Sigmoid colon (tissue), 7 donors: ENCODE measurements around the gene PHF8. TPM values are rescaled to one million over a fixed set of nuclear protein-coding genes. Genes with fewer than 3 reads are reported as not detected.

Experiments used
- DNase-seq: peaks from one replicate; pipeline ENCODE4 v3.0.0-alpha.2; 2019
- H3K27ac ChIP-seq, 4 donors: fragments of 200-600 bp; sonication (generic); one replicate each; pipeline ENCODE4 v1.5.1; 2016 to 2019; ENCODE audit warnings: mild to moderate bottlenecking in 1 of 4
- H3K27me3 ChIP-seq, 3 donors: fragments of 200-600 bp; sonication (generic); one replicate each; pipeline ENCODE4 v1.5.1; 2019; ENCODE audit warnings: mild to moderate bottlenecking in 1 of 3
- H3K36me3 ChIP-seq, 4 donors: fragments of 200-600 bp; sonication (generic); one replicate each; pipeline ENCODE4 v1.5.1; 2016 to 2019
- H3K4me1 ChIP-seq, 4 donors: fragments of 200-600 bp; sonication (generic); one replicate each; pipeline ENCODE4 v1.5.1; 2017 to 2019
- H3K4me3 ChIP-seq, 4 donors: fragments of 200-600 bp; sonication (generic); one replicate each; pipeline ENCODE4 v1.5.1; 2017 to 2019; ENCODE audit warnings: mild to moderate bottlenecking in 2 of 4, moderate library complexity in 1 of 4
- H3K9me3 ChIP-seq, 4 donors: fragments of 200-600 bp in 3 of 4; sonication (generic) in 3 of 4; one replicate each; pipeline versions ENCODE4 v1.5.1 to v1.6.1; 2013 to 2019
- CTCF ChIP-seq, 4 experiments: fragments of 450-650 bp in 3 of 4; fragments of 200-600 bp in 1 of 4; IDR thresholded peaks; one replicate each; pipeline ENCODE4 v1.5.1; 2016 to 2019; ENCODE audit warnings: antibody characterized with exemption in 4 of 4, mild to moderate bottlenecking in 3 of 4, moderate library complexity in 2 of 4
- EP300 ChIP-seq, 4 donors: sonication (generic); formaldehyde crosslinking; IDR thresholded peaks; one replicate each; pipeline ENCODE4 v1.6.1; 2017; ENCODE audit warnings: antibody characterized with exemption in 4 of 4
- POLR2A ChIP-seq, 2 donors: fragments of 450-650 bp; IDR thresholded peaks; one replicate each; pipeline ENCODE4 v1.6.1; 2016; ENCODE audit warnings: antibody characterized with exemption in 2 of 2, mild to moderate bottlenecking in 2 of 2, moderate library complexity in 2 of 2
- POLR2AphosphoS5 ChIP-seq, 4 donors: sonication (generic); formaldehyde crosslinking; IDR thresholded peaks; one replicate each; pipeline ENCODE4 v1.6.1; 2017; ENCODE audit warnings: antibody characterized with exemption in 4 of 4
- WGBS, 2 donors: extraction: QIAGEN DNeasy Blood & Tissue Kit; methylation state at CpG; one replicate each; pipeline ENCODE4 v1.1.7; 2013; 5-methylcytosine and 5-hydroxymethylcytosine counted together
- intact Hi-C: fragments of 100-400 bp; cut with DNase I; formaldehyde crosslinking; loops from one replicate; pipeline ENCODE4 v1.15.1; 2023
- polyA plus RNA-seq, 3 donors: library from polyadenylated mRNA; stranded (reverse); fragments of 200-250 nt; gene quantifications; one replicate each; pipeline ENCODE4 v1.2.3, GENCODE V29; 2013
- total RNA-seq, 4 donors: library from RNA; depleted of rRNA; stranded (reverse); fragments of >200 nt; gene quantifications; one replicate each; pipeline ENCODE4 v1.1.0, GENCODE V29; 2016
- donor health status: healthy with polysubstance abuse.
- donor health status: Bipolar disorder and iron deficiency.
- donor health status: healthy.

The PHF8 gene
- total and polyA plus RNA-seq, 7 donors, result 4.4 to 44.9 (median 15.3) TPM

GRCh38 chrX:54024350-54024749 lies 19.9 kb downstream of the PHF8 start:
- TF ChIP-seq EP300 (IDR thresholded peaks at IDR 0.05) (no peak), POLR2A (IDR thresholded peaks at IDR 0.05) (no peak), CTCF (IDR thresholded peaks at IDR 0.05) (no peak), POLR2AphosphoS5 (IDR thresholded peaks at IDR 0.05) (no peak)
- no peak overlapping the region for H3K4me3 ChIP-seq
- H3K36me3 ChIP-seq, result peaks cover 0 to 32% (median 0%) of the 10 kb centered on the region in 4 donors
- DNase-seq, result no peak
- WGBS, 2 donors, result 95 to 96% methylated on average over 5 of the region's 5 CpGs
- H3K27me3 ChIP-seq, result no peaks in the 10 kb centered on the region
- no peak overlapping the region for H3K27ac ChIP-seq
- no peaks in the 10 kb centered on the region for H3K4me1 ChIP-seq
- no peaks in the 10 kb centered on the region for H3K9me3 ChIP-seq
- intact Hi-C loops, result no loop called here

GRCh38 chrX:54012830-54013500 lies 31.3 kb downstream of the PHF8 start:
- Histone ChIP-seq H3K27ac (no peak overlapping the region), H3K27me3 (no peaks in the 10 kb centered on the region), H3K9me3 (no peaks in the 10 kb centered on the region), H3K36me3 (peaks cover 0 to 37% (median 7%) of the 10 kb centered on the region in 4 donors), H3K4me1 (no peaks in the 10 kb centered on the region), H3K4me3 (no peak overlapping the region)
- no peak for DNase-seq
- no peak for TF ChIP-seq CTCF (IDR thresholded peaks at IDR 0.05)
- TF ChIP-seq POLR2AphosphoS5 (IDR thresholded peaks at IDR 0.05), result no peak
- intact Hi-C loops, result no loop called here
- WGBS, 2 donors, result 97% methylated on average over 1 of the region's 1 CpG

GRCh38 chrX:54007682-54008081 lies 36.6 kb downstream of the PHF8 start:
- H3K36me3 ChIP-seq, result peaks cover 0 to 9% (median 3%) of the 10 kb centered on the region in 4 donors
- DNase-seq, result no peak
- WGBS, 2 donors, result 90 to 95% methylated on average over 4 of the region's 4 CpGs
- intact Hi-C loops, result no loop called here
- TF ChIP-seq POLR2A (IDR thresholded peaks at IDR 0.05), result no peak
- TF ChIP-seq EP300 (IDR thresholded peaks at IDR 0.05), result no peak
- no peak for TF ChIP-seq CTCF (IDR thresholded peaks at IDR 0.05)
- TF ChIP-seq POLR2AphosphoS5 (IDR thresholded peaks at IDR 0.05), result no peak
- H3K9me3 ChIP-seq, result no peaks in the 10 kb centered on the region
- no peaks in the 10 kb centered on the region for H3K27me3 ChIP-seq
- H3K4me1 ChIP-seq, result no peaks in the 10 kb centered on the region
- H3K4me3 ChIP-seq, result no peak overlapping the region
- H3K27ac ChIP-seq, result no peak overlapping the region

GRCh38 chrX:53997724-53998123 lies 46.5 kb downstream of the PHF8 start:
- H3K9me3 ChIP-seq, result no peaks in the 10 kb centered on the region
- WGBS, 2 donors, result 18 to 77% methylated on average over 2 of the region's 2 CpGs
- no peaks in the 10 kb centered on the region for H3K4me1 ChIP-seq
- TF ChIP-seq CTCF (IDR thresholded peaks at IDR 0.05) (no peak), POLR2AphosphoS5 (IDR thresholded peaks at IDR 0.05) (no peak), POLR2A (IDR thresholded peaks at IDR 0.05) (no peak), EP300 (IDR thresholded peaks at IDR 0.05) (no peak)
- no peaks in the 10 kb centered on the region for H3K27me3 ChIP-seq
- H3K36me3 ChIP-seq, result peaks cover 4 to 59% (median 11%) of the 10 kb centered on the region in 4 donors
- H3K4me3 ChIP-seq, result no peak overlapping the region
- intact Hi-C loops, result no loop called here
- H3K27ac ChIP-seq, result no peak overlapping the region
- DNase-seq, result no peak

- intact Hi-C loops, result no loop called here
- no peaks in the 10 kb centered on the region for H3K4me1 ChIP-seq
- H3K36me3 ChIP-seq, result peaks cover 0 to 24% (median 5%) of the 10 kb centered on the region in 4 donors
- no peak overlapping the region for H3K27ac ChIP-seq
- no peak overlapping the region for H3K4me3 ChIP-seq
- no peak for TF ChIP-seq CTCF (IDR thresholded peaks at IDR 0.05)
- TF ChIP-seq EP300 (IDR thresholded peaks at IDR 0.05), result no peak
- no peak for TF ChIP-seq POLR2AphosphoS5 (IDR thresholded peaks at IDR 0.05)
- TF ChIP-seq POLR2A (IDR thresholded peaks at IDR 0.05), result no peak
- H3K27me3 ChIP-seq, result no peaks in the 10 kb centered on the region
- 92 to 94% methylated on average over 4 of the region's 4 CpGs for WGBS, 2 donors
- no peak for DNase-seq
- no peaks in the 10 kb centered on the region for H3K9me3 ChIP-seq
These were observed 51.7 kb downstream of the PHF8 start for GRCh38 chrX:53992589-53992988.
